ENCODE measurements around the gene DNAJC25. TPM values are rescaled to one million over a fixed set of nuclear protein-coding genes. Genes with fewer than 3 reads are reported as not detected.

DNAJC25 gene
- polyA plus RNA-seq, 1 donor from 2014 or later = 20.0 TPM

DNA sequence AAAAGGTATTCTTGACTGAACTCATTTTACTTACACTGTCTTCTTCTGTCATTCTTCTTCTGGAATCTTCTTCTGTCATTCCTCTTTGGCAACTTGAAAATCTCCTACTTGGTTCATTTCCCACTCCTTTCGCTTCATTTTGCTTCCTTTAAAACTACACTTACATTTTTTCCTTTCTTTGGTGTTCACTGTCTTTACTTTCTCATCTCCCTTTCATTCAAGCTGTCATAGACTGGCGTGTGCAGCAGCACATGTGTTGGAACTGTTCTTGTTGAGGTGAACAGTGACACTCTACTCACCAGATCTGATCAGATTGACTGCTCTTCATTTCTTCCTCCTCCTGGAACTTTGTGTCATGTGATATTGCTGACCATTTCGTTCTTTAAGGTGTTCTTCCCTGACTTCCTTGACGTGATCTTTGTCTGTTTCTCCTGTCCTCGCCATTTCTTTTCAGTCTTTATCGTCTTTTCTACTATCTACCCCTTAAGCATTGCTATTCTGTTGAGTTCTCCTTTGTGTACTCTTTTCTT is 6.4 kb downstream of the DNAJC25 start:
- Histone ChIP-seq H3K79me2 (replicated peaks; ENCODE audit: insufficient read depth, low read length) (peaks cover 40% of the 10 kb centered on the region), H3F3A (ENCODE audit: insufficient read depth, low read length, poor library complexity, severe bottlenecking) (no peaks in the 10 kb centered on the region), H3K4me3 (ENCODE audit: low read length) (no peak overlapping the region), H3K9ac (ENCODE audit: low read length) (no peak overlapping the region), H4K20me1 (ENCODE audit: insufficient read depth) (no peaks in the 10 kb centered on the region), H2AFZ (ENCODE audit: low read depth, low read length) (no peak overlapping the region), H3K27me3 (ENCODE audit: insufficient read depth, low read depth, low read length) (no peaks in the 10 kb centered on the region), H3K36me3 (ENCODE audit: insufficient read depth, low read length) (no peaks in the 10 kb centered on the region), H3K27ac (ENCODE audit: low read length) (no peak overlapping the region), H3K9me2 (ENCODE audit: insufficient read depth, low read length) (no peaks in the 10 kb centered on the region), H3K9me3 (ENCODE audit: low read length) (no peaks in the 10 kb centered on the region), H3K4me2 (ENCODE audit: low read length) (no peak overlapping the region)
- TF ChIP-seq MXI1 (conservative IDR thresholded peaks at IDR 0.05; ENCODE audit: poor library complexity, severe bottlenecking) (no peak), SMC3 (conservative IDR thresholded peaks at IDR 0.05; ENCODE audit: poor library complexity) (no peak), TAF1 (IDR thresholded peaks at IDR 0.05; ENCODE audit: low read depth) (no peak)
- TF ChIP-seq, protein P1, sequence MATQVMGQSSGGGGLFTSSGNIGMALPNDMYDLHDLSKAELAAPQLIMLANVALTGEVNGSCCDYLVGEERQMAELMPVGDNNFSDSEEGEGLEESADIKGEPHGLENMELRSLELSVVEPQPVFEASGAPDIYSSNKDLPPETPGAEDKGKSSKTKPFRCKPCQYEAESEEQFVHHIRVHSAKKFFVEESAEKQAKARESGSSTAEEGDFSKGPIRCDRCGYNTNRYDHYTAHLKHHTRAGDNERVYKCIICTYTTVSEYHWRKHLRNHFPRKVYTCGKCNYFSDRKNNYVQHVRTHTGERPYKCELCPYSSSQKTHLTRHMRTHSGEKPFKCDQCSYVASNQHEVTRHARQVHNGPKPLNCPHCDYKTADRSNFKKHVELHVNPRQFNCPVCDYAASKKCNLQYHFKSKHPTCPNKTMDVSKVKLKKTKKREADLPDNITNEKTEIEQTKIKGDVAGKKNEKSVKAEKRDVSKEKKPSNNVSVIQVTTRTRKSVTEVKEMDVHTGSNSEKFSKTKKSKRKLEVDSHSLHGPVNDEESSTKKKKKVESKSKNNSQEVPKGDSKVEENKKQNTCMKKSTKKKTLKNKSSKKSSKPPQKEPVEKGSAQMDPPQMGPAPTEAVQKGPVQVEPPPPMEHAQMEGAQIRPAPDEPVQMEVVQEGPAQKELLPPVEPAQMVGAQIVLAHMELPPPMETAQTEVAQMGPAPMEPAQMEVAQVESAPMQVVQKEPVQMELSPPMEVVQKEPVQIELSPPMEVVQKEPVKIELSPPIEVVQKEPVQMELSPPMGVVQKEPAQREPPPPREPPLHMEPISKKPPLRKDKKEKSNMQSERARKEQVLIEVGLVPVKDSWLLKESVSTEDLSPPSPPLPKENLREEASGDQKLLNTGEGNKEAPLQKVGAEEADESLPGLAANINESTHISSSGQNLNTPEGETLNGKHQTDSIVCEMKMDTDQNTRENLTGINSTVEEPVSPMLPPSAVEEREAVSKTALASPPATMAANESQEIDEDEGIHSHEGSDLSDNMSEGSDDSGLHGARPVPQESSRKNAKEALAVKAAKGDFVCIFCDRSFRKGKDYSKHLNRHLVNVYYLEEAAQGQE (IDR thresholded peaks at IDR 0.05; ENCODE audit: borderline replicate concordance) = no peak
- TF ChIP-seq, protein P2, sequence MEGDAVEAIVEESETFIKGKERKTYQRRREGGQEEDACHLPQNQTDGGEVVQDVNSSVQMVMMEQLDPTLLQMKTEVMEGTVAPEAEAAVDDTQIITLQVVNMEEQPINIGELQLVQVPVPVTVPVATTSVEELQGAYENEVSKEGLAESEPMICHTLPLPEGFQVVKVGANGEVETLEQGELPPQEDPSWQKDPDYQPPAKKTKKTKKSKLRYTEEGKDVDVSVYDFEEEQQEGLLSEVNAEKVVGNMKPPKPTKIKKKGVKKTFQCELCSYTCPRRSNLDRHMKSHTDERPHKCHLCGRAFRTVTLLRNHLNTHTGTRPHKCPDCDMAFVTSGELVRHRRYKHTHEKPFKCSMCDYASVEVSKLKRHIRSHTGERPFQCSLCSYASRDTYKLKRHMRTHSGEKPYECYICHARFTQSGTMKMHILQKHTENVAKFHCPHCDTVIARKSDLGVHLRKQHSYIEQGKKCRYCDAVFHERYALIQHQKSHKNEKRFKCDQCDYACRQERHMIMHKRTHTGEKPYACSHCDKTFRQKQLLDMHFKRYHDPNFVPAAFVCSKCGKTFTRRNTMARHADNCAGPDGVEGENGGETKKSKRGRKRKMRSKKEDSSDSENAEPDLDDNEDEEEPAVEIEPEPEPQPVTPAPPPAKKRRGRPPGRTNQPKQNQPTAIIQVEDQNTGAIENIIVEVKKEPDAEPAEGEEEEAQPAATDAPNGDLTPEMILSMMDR (IDR thresholded peaks at IDR 0.05; ENCODE audit: poor library complexity, severe bottlenecking) = no peak

DNA sequence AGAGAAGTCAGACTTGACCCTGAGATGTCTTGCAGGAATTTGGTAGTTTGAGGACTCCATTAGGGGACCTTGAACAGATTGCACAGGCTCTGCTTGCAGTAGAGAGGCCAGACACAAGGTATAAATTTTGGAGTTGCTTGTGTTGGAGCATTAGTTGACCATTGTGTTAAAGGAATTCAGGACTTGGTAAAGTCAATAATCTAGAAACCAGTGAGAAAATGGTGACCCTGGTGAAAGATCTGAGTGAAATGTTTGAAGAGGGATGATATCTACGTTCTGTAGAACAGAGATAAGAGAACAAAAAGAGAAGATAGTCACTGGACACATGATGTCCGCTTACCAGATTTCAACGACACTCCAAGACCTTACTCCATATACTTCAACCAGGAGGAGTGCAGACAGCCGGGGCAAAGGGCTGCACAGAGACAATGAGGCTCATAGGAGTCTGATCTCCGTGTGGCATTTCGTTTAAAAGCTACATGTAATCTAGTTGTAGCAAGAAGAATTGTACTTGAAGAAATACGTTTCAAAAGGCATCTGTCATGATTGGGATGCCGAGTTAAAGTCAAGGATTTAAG is 13.2 kb downstream of the DNAJC25 start:
- Histone ChIP-seq H3K9me2 (ENCODE audit: insufficient read depth, low read length) (no peaks in the 10 kb centered on the region), H3K9ac (ENCODE audit: low read length) (no peak overlapping the region), H4K20me1 (ENCODE audit: insufficient read depth) (no peaks in the 10 kb centered on the region), H3K4me2 (ENCODE audit: low read length) (no peak overlapping the region), H3F3A (ENCODE audit: insufficient read depth, low read length, poor library complexity, severe bottlenecking) (no peaks in the 10 kb centered on the region), H2AFZ (ENCODE audit: low read depth, low read length) (no peak overlapping the region), H3K4me3 (ENCODE audit: low read length) (no peak overlapping the region), H3K27ac (ENCODE audit: low read length) (no peak overlapping the region), H3K79me2 (replicated peaks; ENCODE audit: insufficient read depth, low read length) (no peaks in the 10 kb centered on the region), H3K36me3 (ENCODE audit: insufficient read depth, low read length) (no peaks in the 10 kb centered on the region), H3K27me3 (ENCODE audit: insufficient read depth, low read depth, low read length) (no peaks in the 10 kb centered on the region), H3K9me3 (ENCODE audit: low read length) (no peaks in the 10 kb centered on the region)
- no peak for TF ChIP-seq EZH2 (IDR thresholded peaks at IDR 0.05; ENCODE audit: borderline replicate concordance, insufficient read depth, low read length, poor library complexity, severe bottlenecking)
- TF ChIP-seq, protein P1 (IDR thresholded peaks at IDR 0.05; ENCODE audit: borderline replicate concordance) = no peak
- no peak for TF ChIP-seq TAF1 (IDR thresholded peaks at IDR 0.05; ENCODE audit: low read depth)
